HepG2 (cell line): ENCODE data around the gene DNAJC21. TPM values are rescaled to one million over a fixed set of nuclear protein-coding genes. Genes with fewer than 3 reads are reported as not detected.

Source experiments
- ARNT2 ChIP-seq: sonication (generic); formaldehyde crosslinking; IDR thresholded peaks from 2 replicates; pipeline ENCODE4 v1.8.0; 2022; ENCODE audit warnings: mild to moderate bottlenecking, low read depth, missing genetic modification reagents, moderate library complexity
- CBX5 ChIP-seq: sonication (generic); formaldehyde crosslinking; IDR thresholded peaks from 2 replicates; pipeline ENCODE4 v1.4.0; 2020; ENCODE audit warnings: missing genetic modification reagents, borderline replicate concordance
- CHD4 ChIP-seq: fragments of 200-600 bp; sonication (generic); IDR thresholded peaks from 2 replicates; pipeline ENCODE4 v1.7.0; 2017; ENCODE audit warnings: mild to moderate bottlenecking, low read length, borderline replicate concordance
- EEA1 ChIP-seq: sonication (generic); formaldehyde crosslinking; IDR thresholded peaks from 2 replicates; pipeline ENCODE4 v1.5.1; 2020; ENCODE audit warnings: mild to moderate bottlenecking, missing genetic modification reagents, borderline replicate concordance
- EZH2 ChIP-seq: conservative IDR thresholded peaks from 2 replicates; pipeline ENCODE4 v1.6.1; 2012; ENCODE audit warnings: mild to moderate bottlenecking, low read depth, low read length, moderate library complexity
- HNF4G ChIP-seq, 2 experiments: sonication (generic) in 1 of 2; formaldehyde crosslinking in 1 of 2; IDR thresholded peaks; 2 replicates each; pipeline versions ENCODE4 v1.4.0 to v1.6.1; 2011 to 2020; ENCODE audit warnings: borderline replicate concordance in 2 of 2, low read depth in 2 of 2, mild to moderate bottlenecking in 2 of 2, low read length in 1 of 2, missing genetic modification reagents in 1 of 2, moderate library complexity in 1 of 2
- IRF2 ChIP-seq: IDR thresholded peaks from 2 replicates; pipeline ENCODE4 v1.6.1; 2018; ENCODE audit warnings: missing genetic modification reagents, missing compliant biosample characterization
- RBM22 ChIP-seq: fragments of 200-400 bp; formaldehyde crosslinking; optimal IDR thresholded peaks from 2 replicates; pipeline ENCODE3; 2017; ENCODE audit warnings: mild to moderate bottlenecking, low read length, moderate library complexity
- SIN3A ChIP-seq: IDR thresholded peaks from 2 replicates; pipeline ENCODE4 v1.6.1; 2011; ENCODE audit warnings: low read depth, mild to moderate bottlenecking, control low read depth, low read length, borderline replicate concordance
- SRSF1 ChIP-seq: fragments of 200-400 bp; formaldehyde crosslinking; optimal IDR thresholded peaks from 2 replicates; pipeline ENCODE3; 2017; ENCODE audit warnings: mild to moderate bottlenecking, low read depth, low read length, moderate library complexity
- TOE1 ChIP-seq: sonication (generic); formaldehyde crosslinking; IDR thresholded peaks from 2 replicates; pipeline ENCODE4 v1.4.0; 2020; ENCODE audit warnings: mild to moderate bottlenecking, missing genetic modification reagents
- USF2 ChIP-seq, 2 experiments: sonication (generic) in 1 of 2; formaldehyde crosslinking in 1 of 2; IDR thresholded peaks; 2 replicates each; pipeline versions ENCODE4 v1.5.1 to v1.6.1; 2011 to 2020; ENCODE audit warnings: borderline replicate concordance in 1 of 2, low read depth in 1 of 2, low read length in 1 of 2, mild to moderate bottlenecking in 1 of 2, missing genetic modification reagents in 1 of 2, moderate library complexity in 1 of 2
- ZMYM4 ChIP-seq: sonication (generic); formaldehyde crosslinking; IDR thresholded peaks from 2 replicates; pipeline ENCODE4 v1.8.1; 2023; ENCODE audit warnings: mild to moderate bottlenecking, missing genetic modification reagents
- ZNF350 ChIP-seq: sonication (generic); formaldehyde crosslinking; IDR thresholded peaks from 2 replicates; pipeline ENCODE4 v1.4.0; 2020; ENCODE audit warnings: mild to moderate bottlenecking, low read depth, missing genetic modification reagents, borderline replicate concordance
- ZNF616 ChIP-seq: sonication (generic); formaldehyde crosslinking; IDR thresholded peaks from 2 replicates; pipeline ENCODE4 v1.5.0; 2020; ENCODE audit warnings: low read depth, mild to moderate bottlenecking, missing genetic modification reagents
- ZNF678 ChIP-seq: sonication (generic); formaldehyde crosslinking; IDR thresholded peaks from 2 replicates; pipeline ENCODE4 v1.4.0; 2020; ENCODE audit warnings: mild to moderate bottlenecking, missing genetic modification reagents
- ZNF775 ChIP-seq: sonication (generic); formaldehyde crosslinking; IDR thresholded peaks from 2 replicates; pipeline ENCODE4 v1.4.0; 2020; ENCODE audit warnings: missing genetic modification reagents, mild to moderate bottlenecking, moderate library complexity, borderline replicate concordance
- polyA plus RNA-seq, 8 experiments: library from polyadenylated mRNA; depleted of rRNA in 3 of 8; stranded (reverse) in 7 of 8; unstranded in 1 of 8; fragments of >200 nt; fragmentation: Illumina TruSeq in 4 of 8; extraction: Trizol in 4 of 8; gene quantifications; 2 replicates each; pipeline versions ENCODE4 v1.2.1 to v1.2.3, GENCODE V29; 2011 to 2016; ENCODE audit warnings: low read depth in 4 of 8, missing spikeins in 1 of 8, mixed read lengths in 1 of 8; ENCODE audit not compliant: insufficient read depth in 1 of 8
- total RNA-seq, 5 experiments: library from RNA; depleted of rRNA; stranded (reverse); fragments of >200 nt; fragmentation: Illumina TruSeq; extraction: Trizol; gene quantifications; 2 replicates each; pipeline ENCODE4 v1.2.3, GENCODE V29; 2016; ENCODE audit warnings: low read depth in 1 of 5
- TF ChIP-seq, protein P1 (sequence below): sonication (generic); formaldehyde crosslinking; IDR thresholded peaks from 2 replicates; pipeline ENCODE4 v1.4.0; 2020; ENCODE audit warnings: missing genetic modification reagents, borderline replicate concordance
- TF ChIP-seq, protein P2 (sequence below): sonication (generic); formaldehyde crosslinking; IDR thresholded peaks from 2 replicates; pipeline ENCODE4 v1.4.0; 2020; ENCODE audit warnings: missing genetic modification reagents

Gene DNAJC21
- total and polyA plus RNA-seq, 2 of the 13 experiments (the other 11 are each of a cell fraction or from before 2014, with no cell fraction given), result 10.9 to 41.6 TPM

GRCh38 chr5:34967540-34967939, 38.2 kb downstream of the DNAJC21 start (continued):
- no peak for TF ChIP-seq RBM22
- no peak for TF ChIP-seq ZNF616 (CRISPR knock-in tag)
- no peak for TF ChIP-seq CHD4
- peak; percentile 76 for TF ChIP-seq HNF4G (IDR thresholded peaks at IDR 0.05; ENCODE audit: borderline replicate concordance, low read depth, low read length)
- no peak for TF ChIP-seq HNF4G (CRISPR knock-in tag; IDR thresholded peaks at IDR 0.05; ENCODE audit: borderline replicate concordance, low read depth)
- TF ChIP-seq CBX5, result no peak
- TF ChIP-seq ARNT2 (CRISPR knock-in tag), result no peak
- TF ChIP-seq USF2 (IDR thresholded peaks at IDR 0.05; ENCODE audit: low read depth, low read length), result no peak
- TF ChIP-seq USF2 (CRISPR knock-in tag; IDR thresholded peaks at IDR 0.05; ENCODE audit: borderline replicate concordance), result no peak
- TF ChIP-seq ZNF775 (CRISPR knock-in tag), result no peak
- TF ChIP-seq SIN3A, result no peak
- TF ChIP-seq, protein P1, sequence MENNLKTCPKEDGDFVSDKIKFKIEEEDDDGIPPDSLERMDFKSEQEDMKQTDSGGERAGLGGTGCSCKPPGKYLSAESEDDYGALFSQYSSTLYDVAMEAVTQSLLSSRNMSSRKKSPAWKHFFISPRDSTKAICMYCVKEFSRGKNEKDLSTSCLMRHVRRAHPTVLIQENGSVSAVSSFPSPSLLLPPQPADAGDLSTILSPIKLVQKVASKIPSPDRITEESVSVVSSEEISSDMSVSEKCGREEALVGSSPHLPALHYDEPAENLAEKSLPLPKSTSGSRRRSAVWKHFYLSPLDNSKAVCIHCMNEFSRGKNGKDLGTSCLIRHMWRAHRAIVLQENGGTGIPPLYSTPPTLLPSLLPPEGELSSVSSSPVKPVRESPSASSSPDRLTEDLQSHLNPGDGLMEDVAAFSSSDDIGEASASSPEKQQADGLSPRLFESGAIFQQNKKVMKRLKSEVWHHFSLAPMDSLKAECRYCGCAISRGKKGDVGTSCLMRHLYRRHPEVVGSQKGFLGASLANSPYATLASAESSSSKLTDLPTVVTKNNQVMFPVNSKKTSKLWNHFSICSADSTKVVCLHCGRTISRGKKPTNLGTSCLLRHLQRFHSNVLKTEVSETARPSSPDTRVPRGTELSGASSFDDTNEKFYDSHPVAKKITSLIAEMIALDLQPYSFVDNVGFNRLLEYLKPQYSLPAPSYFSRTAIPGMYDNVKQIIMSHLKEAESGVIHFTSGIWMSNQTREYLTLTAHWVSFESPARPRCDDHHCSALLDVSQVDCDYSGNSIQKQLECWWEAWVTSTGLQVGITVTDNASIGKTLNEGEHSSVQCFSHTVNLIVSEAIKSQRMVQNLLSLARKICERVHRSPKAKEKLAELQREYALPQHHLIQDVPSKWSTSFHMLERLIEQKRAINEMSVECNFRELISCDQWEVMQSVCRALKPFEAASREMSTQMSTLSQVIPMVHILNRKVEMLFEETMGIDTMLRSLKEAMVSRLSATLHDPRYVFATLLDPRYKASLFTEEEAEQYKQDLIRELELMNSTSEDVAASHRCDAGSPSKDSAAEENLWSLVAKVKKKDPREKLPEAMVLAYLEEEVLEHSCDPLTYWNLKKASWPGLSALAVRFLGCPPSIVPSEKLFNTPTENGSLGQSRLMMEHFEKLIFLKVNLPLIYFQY, result peak; percentile 64; the same call in 1 of the 2 replicates
- no peak for TF ChIP-seq ZNF350 (CRISPR knock-in tag)
- no peak for TF ChIP-seq TOE1 (CRISPR knock-in tag)
- TF ChIP-seq IRF2, result no peak
- TF ChIP-seq ZNF678 (CRISPR knock-in tag), result no peak
- TF ChIP-seq EZH2, result no peak
- TF ChIP-seq SRSF1, result no peak
- TF ChIP-seq, protein P2, sequence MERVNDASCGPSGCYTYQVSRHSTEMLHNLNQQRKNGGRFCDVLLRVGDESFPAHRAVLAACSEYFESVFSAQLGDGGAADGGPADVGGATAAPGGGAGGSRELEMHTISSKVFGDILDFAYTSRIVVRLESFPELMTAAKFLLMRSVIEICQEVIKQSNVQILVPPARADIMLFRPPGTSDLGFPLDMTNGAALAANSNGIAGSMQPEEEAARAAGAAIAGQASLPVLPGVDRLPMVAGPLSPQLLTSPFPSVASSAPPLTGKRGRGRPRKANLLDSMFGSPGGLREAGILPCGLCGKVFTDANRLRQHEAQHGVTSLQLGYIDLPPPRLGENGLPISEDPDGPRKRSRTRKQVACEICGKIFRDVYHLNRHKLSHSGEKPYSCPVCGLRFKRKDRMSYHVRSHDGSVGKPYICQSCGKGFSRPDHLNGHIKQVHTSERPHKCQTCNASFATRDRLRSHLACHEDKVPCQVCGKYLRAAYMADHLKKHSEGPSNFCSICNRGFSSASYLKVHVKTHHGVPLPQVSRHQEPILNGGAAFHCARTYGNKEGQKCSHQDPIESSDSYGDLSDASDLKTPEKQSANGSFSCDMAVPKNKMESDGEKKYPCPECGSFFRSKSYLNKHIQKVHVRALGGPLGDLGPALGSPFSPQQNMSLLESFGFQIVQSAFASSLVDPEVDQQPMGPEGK (CRISPR knock-in tag), result peak; percentile 51; the same call in 1 of the 2 replicates
- peak; percentile 72 for TF ChIP-seq ZMYM4 (CRISPR knock-in tag)
- no peak for TF ChIP-seq EEA1 (CRISPR knock-in tag)
